GM12878 (cell line): ENCODE results near the gene CCDC136. TPM values are rescaled to one million over a fixed set of nuclear protein-coding genes. Genes with fewer than 3 reads are reported as not detected.

Experiments used
- ATAC-seq: fragments of 200-7000 bp; cut with Tn5 transposase; 3 replicates; pipeline ENCODE4 v1.9.1; 2020; ENCODE audit warnings: mild to moderate bottlenecking, moderate library complexity
- Bru-seq: library from RNA; stranded (reverse); fragments of 400-500 nt; gene quantifications from one replicate; lab custom pipeline; 2021; lab: Mats Ljungman, UMichigan
- BruChase-seq, 2 experiments: library from RNA; stranded (reverse); fragments of 400-500 nt; gene quantifications; one replicate each; lab custom pipeline; 2021; lab: Mats Ljungman, UMichigan
- BruUV-seq: library from RNA; stranded (reverse); fragments of 400-500 nt; replicated peaks from 2 replicates; lab custom pipeline; 2021; lab: Mats Ljungman, UMichigan
- CTCF ChIA-PET: fragments of 300-600 bp; sonication (Branson Sonifier 250); formaldehyde crosslinking; extraction: SDS; loops from one replicate; lab custom pipeline; 2021; ENCODE audit warnings: inconsistent platforms; lab: Yijun Ruan, JAX
- POLR2A ChIA-PET: fragments of 350-600 bp; formaldehyde crosslinking; extraction: SDS; loops from one replicate; lab custom pipeline; 2021; ENCODE audit warnings: inconsistent platforms; lab: Charles Lee
- RAD21 ChIA-PET: fragments of 300-600 bp; sonication (Branson Sonifier 250); formaldehyde crosslinking; loops from one replicate; lab custom pipeline; 2023; ENCODE audit warnings: antibody characterized with exemption; ENCODE audit not compliant: unreplicated experiment; lab: Charles Lee
- SMC1A ChIA-PET: fragments of 300-600 bp; sonication (Branson Sonifier 250); formaldehyde crosslinking; loops from one replicate; lab custom pipeline; 2023; ENCODE audit not compliant: unreplicated experiment, uncharacterized antibody; lab: Charles Lee
- DNase-seq: peaks from one replicate; pipeline ENCODE4 v3.0.0-alpha.2; 2011; ENCODE audit warnings: low read depth, low spot score
- FAIRE-seq: peaks from 3 replicates; lab custom pipeline; 2011; peaks lifted over from hg19 to GRCh38; lab: Jason Lieb, UNC
- H2AFZ ChIP-seq: 2 replicates; pipeline ENCODE4 v1.6.0; 2011; ENCODE audit warnings: low read depth, low read length, control low read depth; ENCODE audit not compliant: control insufficient read depth
- H3K27ac ChIP-seq: 2 replicates; pipeline ENCODE4 v1.5.1; 2011; ENCODE audit warnings: control low read depth; ENCODE audit not compliant: control insufficient read depth, insufficient read depth
- H3K27me3 ChIP-seq, 2 experiments: replicated peaks in 1 of 2; 2 replicates each; pipeline versions ENCODE4 v1.6.0 to v1.6.1; 2011; ENCODE audit warnings: low read length in 1 of 2; ENCODE audit not compliant: control insufficient read depth in 2 of 2, insufficient read depth in 2 of 2
- H3K36me3 ChIP-seq, 2 experiments: 2 replicates each; pipeline ENCODE4 v1.5.1; 2011; ENCODE audit warnings: low read length in 1 of 2; ENCODE audit not compliant: control insufficient read depth in 2 of 2, insufficient read depth in 2 of 2
- H3K4me1 ChIP-seq: 2 replicates; pipeline ENCODE4 v1.6.1; 2011; ENCODE audit warnings: mild to moderate bottlenecking, low read length, moderate library complexity, mixed read lengths; ENCODE audit not compliant: control insufficient read depth, insufficient read depth
- H3K4me2 ChIP-seq: 2 replicates; pipeline ENCODE4 v1.6.0; 2011; ENCODE audit warnings: control low read depth; ENCODE audit not compliant: control insufficient read depth, insufficient read depth
- H3K4me3 ChIP-seq: fragments of 200-600 bp; sonication (generic); 2 replicates; pipeline ENCODE4 v1.5.1; 2016
- H3K79me2 ChIP-seq: 2 replicates; pipeline ENCODE4 v1.6.0; 2011; ENCODE audit warnings: low read length; ENCODE audit not compliant: control insufficient read depth, insufficient read depth
- H3K9ac ChIP-seq: 2 replicates; pipeline ENCODE4 v1.8.0; 2011; ENCODE audit warnings: low read length, control low read depth, mixed read lengths; ENCODE audit not compliant: control insufficient read depth, insufficient read depth
- H3K9me3 ChIP-seq: replicated peaks from 3 replicates; pipeline ENCODE4 v1.5.1; 2011; ENCODE audit warnings: mild to moderate bottlenecking, low read length; ENCODE audit not compliant: control insufficient read depth, insufficient read depth
- H4K20me1 ChIP-seq: 2 replicates; pipeline ENCODE4 v1.6.0; 2011; ENCODE audit not compliant: control insufficient read depth, insufficient read depth
- DPF2 ChIP-seq: fragments of 450-650 bp; IDR thresholded peaks from 2 replicates; pipeline ENCODE4 v1.6.1; 2017; ENCODE audit warnings: mild to moderate bottlenecking
- GATAD2B ChIP-seq: fragments of 450-650 bp; conservative IDR thresholded peaks from 2 replicates; pipeline ENCODE4 v1.6.1; 2017; ENCODE audit warnings: low read depth, mild to moderate bottlenecking, moderate library complexity
- MEF2A ChIP-seq: IDR thresholded peaks from 2 replicates; pipeline ENCODE4 v1.6.1; 2011; ENCODE audit warnings: low read depth, mild to moderate bottlenecking, low read length, moderate library complexity; ENCODE audit not compliant: insufficient read depth
- MTA3 ChIP-seq: IDR thresholded peaks from 2 replicates; pipeline ENCODE4 v1.6.1; 2012; ENCODE audit warnings: low read length, inconsistent platforms, borderline replicate concordance
- NFXL1 ChIP-seq: fragments of 450-650 bp; IDR thresholded peaks from 2 replicates; pipeline ENCODE4 v1.6.1; 2017; ENCODE audit warnings: antibody characterized with exemption, mild to moderate bottlenecking, borderline replicate concordance
- NKRF ChIP-seq: fragments of 450-650 bp; conservative IDR thresholded peaks from 2 replicates; pipeline ENCODE4 v1.6.1; 2017; ENCODE audit warnings: mild to moderate bottlenecking, moderate library complexity
- NR2F1 ChIP-seq: fragments of 450-650 bp; conservative IDR thresholded peaks from 2 replicates; pipeline ENCODE4 v1.6.1; 2017; ENCODE audit warnings: mild to moderate bottlenecking
- NRF1 ChIP-seq: conservative IDR thresholded peaks from 2 replicates; pipeline ENCODE4 v1.6.1; 2011; ENCODE audit warnings: mild to moderate bottlenecking, low read depth, low read length, improper control_type of control experiment
- POLR2A ChIP-seq: IDR thresholded peaks from 2 replicates; pipeline ENCODE4 v1.6.1; 2011; ENCODE audit warnings: low read depth, mild to moderate bottlenecking, low read length
- YY1 ChIP-seq: IDR thresholded peaks from 2 replicates; pipeline ENCODE4 v1.6.1; 2011; ENCODE audit warnings: low read depth, mild to moderate bottlenecking, low read length
- ZBTB11 ChIP-seq: fragments of 450-650 bp; formaldehyde crosslinking; IDR thresholded peaks from 2 replicates; pipeline ENCODE4 v1.5.0; 2022; ENCODE audit warnings: mild to moderate bottlenecking, missing genetic modification characterization
- WGBS: methylation state at CpG from one replicate; pipeline ENCODE4 v1.1.6; 2016; ENCODE audit warnings: low lambda C conversion rate; ENCODE audit not compliant: insufficient replicate concordance, insufficient coverage; ENCODE audit errors: missing lambda C conversion rate; 5-methylcytosine and 5-hydroxymethylcytosine counted together
- in situ Hi-C: fragments of 300-500 bp; cut with MboI; formaldehyde crosslinking; loops from 9 replicates; pipeline ENCODE4 v1.14.3; 2018; ENCODE audit warnings: mixed read lengths
- intact Hi-C: fragments of 100-400 bp; cut with micrococcal nuclease; formaldehyde crosslinking; loops from one replicate; pipeline ENCODE4 v1.14.2; 2022; ENCODE audit not compliant: unreplicated experiment
- long read RNA-seq, 2 experiments: library from polyadenylated mRNA; unstranded; transcript quantifications; one replicate each; pipeline ENCODE4 v2.0.0, GENCODE V29; 2019 to 2020
- polyA minus RNA-seq, 3 experiments: library from RNA; depleted of rRNA, polyadenylated mRNA; stranded (reverse); fragments of >200 nt; gene quantifications; 2 replicates each; pipeline ENCODE4 v1.2.3, GENCODE V29; 2011
- polyA plus RNA-seq, 11 experiments: library from polyadenylated mRNA; depleted of rRNA in 4 of 11; unstranded in 6 of 11; stranded (reverse) in 5 of 11; fragments of >200 nt; fragmentation: Nextera tagmentation in 4 of 11; fragmentation: Illumina TruSeq in 1 of 11; extraction: Ambion mirVana in 4 of 11; extraction: Trizol in 1 of 11; gene quantifications; 1 replicate in 1 of 11; 2 replicates in 10 of 11; pipeline versions ENCODE4 v1.2.1 to v1.2.3, GENCODE V29; 2011 to 2016; ENCODE audit warnings: inconsistent platforms in 2 of 11, missing spikeins in 2 of 11, low read depth in 1 of 11
- total RNA-seq, 4 experiments: library from RNA; depleted of rRNA in 3 of 4; stranded (reverse); fragments of >200 nt in 3 of 4; fragmentation: Illumina TruSeq in 1 of 4; extraction: Trizol in 1 of 4; gene quantifications; 2 replicates each; pipeline versions ENCODE4 v1.2.1 to v1.2.3, GENCODE V29; 2013 to 2021

The CCDC136 gene
- 20.7 and 21.1 TPM in 2 replicates for total RNA-seq (2013; cell fraction: nucleolus; rRNA removed)
- 0.71 and 1.6 TPM in 2 replicates for total RNA-seq (2014; rRNA removed)
- total RNA-seq (2014; rRNA removed; fragmentation: Illumina TruSeq; extraction: Trizol): 1.7 and 2.3 TPM in 2 replicates
- 1.8 and 2.8 TPM in 2 replicates for total RNA-seq (2021)
- polyA plus RNA-seq (2011; ENCODE audit: low read depth): 1.1 TPM
- polyA plus RNA-seq (2011; rRNA removed): 3.6 and 4.8 TPM in 2 replicates
- polyA plus RNA-seq (2011; cell fraction: cytosol; rRNA removed): 1.3 and 3.1 TPM in 2 replicates
- 16.7 and 18.0 TPM in 2 replicates for polyA plus RNA-seq (2011; cell fraction: nucleus; rRNA removed)
- polyA plus RNA-seq (2012): 1.3 and 1.9 TPM in 2 replicates
- polyA plus RNA-seq (2014; fragmentation: Illumina TruSeq; extraction: Trizol): 1.3 and 1.6 TPM in 2 replicates
- under 1 TPM; 0.32 to 0.33 TPM for polyA plus RNA-seq (2014; fragmentation: Nextera tagmentation; extraction: Ambion mirVana)
- 2.1 and 3.0 TPM in 2 replicates for polyA plus RNA-seq (2014; rRNA removed)
- polyA plus RNA-seq (2016; fragmentation: Nextera tagmentation; extraction: Ambion mirVana): 1 to 10 TPM in 1 of 2 experiments, under 1 TPM in 1; 0.87 to 1.2 TPM
- 2.7 and 4.2 TPM in 2 replicates for polyA minus RNA-seq (2011; rRNA and poly(A)+ RNA removed)
- polyA minus RNA-seq (2011; cell fraction: cytosol; rRNA and poly(A)+ RNA removed): 0.83 and 2.4 TPM in 2 replicates
- polyA minus RNA-seq (2011; cell fraction: nucleus; rRNA and poly(A)+ RNA removed): 3.5 and 8.1 TPM in 2 replicates
- Bru-seq, nascent RNA: percentile 44 among the genes with signal in this experiment
- percentile 47 among the genes with signal in this experiment for BruChase-seq, experiment 1, labeled RNA remaining after a 6-hour chase
- percentile 49 among the genes with signal in this experiment for BruChase-seq, experiment 2, labeled RNA remaining after a 2-hour chase
- long read RNA-seq, experiment 1, partial matches to known transcripts: 0 of 1 reads
- long read RNA-seq, experiment 1, other reads (novel, unspliced or antisense): 1 of 1 reads
- long read RNA-seq, experiment 2: 0 reads

- in situ Hi-C loops (no loop called here), intact Hi-C loops (loop anchor here (5.0 kb wide), 2 partner anchors 91 to 301 kb away; no protein-coding TSS in a partner anchor)
- H3K4me1 ChIP-seq: peaks cover 3% of the 10 kb centered on the region; the same call in 1 of the 2 replicates
- DNase-seq (no peak), FAIRE-seq (no peak), ATAC-seq (peak; percentile 93)
- peaks cover 2% of the 10 kb centered on the region in 2 experiments; a peak in 2 of 4 replicates for H3K27me3 ChIP-seq
- WGBS: 5% methylated on average over 19 of the region's 80 CpGs
- H3K4me3 ChIP-seq: peak within 1 kb of the TSS; percentile 87
- no peaks in the 10 kb centered on the region for H4K20me1 ChIP-seq
- ChIA-PET CTCF (interaction anchor here (0.5 to 0.6 kb wide), 2 partner anchors 113 to 317 kb away, joined by 3 to 5 read pairs; no protein-coding TSS in a partner anchor), POLR2A (interaction anchor here (0.6 kb wide), 2 partner anchors 29 to 51 kb away, joined by 3 read pairs; no protein-coding TSS in a partner anchor), SMC1A (no interaction called here), RAD21 (interaction anchor here (0.6 to 1.2 kb wide), 4 partner anchors 9 to 110 kb away, joined by 3 to 4 read pairs (median 3); no protein-coding TSS in a partner anchor)
- H3K9me3 ChIP-seq: no peaks in the 10 kb centered on the region
- peak within 1 kb of the TSS; percentile 36; the same call in 1 of the 2 replicates for H3K9ac ChIP-seq
- H3K27ac ChIP-seq: no peak within 1 kb of the TSS
- BruUV-seq: no TSS peak
- no peaks in the 10 kb centered on the region for H3K79me2 ChIP-seq
- no peaks in the 10 kb centered on the region for H3K36me3 ChIP-seq
- peak within 1 kb of the TSS; percentile 93 for H2AFZ ChIP-seq
- peak within 1 kb of the TSS; percentile 87 for H3K4me2 ChIP-seq
- TF ChIP-seq NRF1 (0 out of 2 replicates have a peak, but pooled peaks have one; percentile 7), NR2F1 (peak; percentile 29; the same call in 1 of the 2 replicates), MTA3 (no peak), DPF2 (0 out of 2 replicates have a peak, but pooled peaks have one; percentile 39), YY1 (0 out of 2 replicates have a peak, but pooled peaks have one; percentile 20), ZBTB11 (CRISPR knock-in tag) (no peak), POLR2A (peak; percentile 49; the same call in 1 of the 2 replicates), NKRF (0 out of 2 replicates have a peak, but pooled peaks have one; percentile 19), NFXL1 (peak; percentile 89; the same call in 1 of the 2 replicates), MEF2A (no peak), GATAD2B (peak; percentile 34)
Observed at GRCh38 chr7:128791121-128791971, at the start of gene CCDC136. Gene CCDC136, plus strand, starts transcription at chr7:128791968. Its CDS starts 444 bp downstream, at chr7:128792412.
